ENCODE results near the gene DDOST. TPM values are rescaled to one million over a fixed set of nuclear protein-coding genes. Genes with fewer than 3 reads are reported as not detected.

DDOST gene
- total and polyA plus RNA-seq, 2 experiments from 2014 or later: 151 to 270 TPM

GRCh38 chr1:20705203-20705755 lies 44.1 kb upstream of the DDOST start (continued):
- TF ChIP-seq STAT1 (IDR thresholded peaks at IDR 0.05; ENCODE audit: unreplicated experiment) (no peak), EZH2 (IDR thresholded peaks at IDR 0.05; ENCODE audit: low read depth, unreplicated experiment) (no peak)

- H3K27me3 ChIP-seq (ENCODE audit: insufficient read depth): no peaks in the 10 kb centered on the region
- no peaks in the 10 kb centered on the region for H3F3A ChIP-seq (replicated peaks; ENCODE audit: low read depth)
- H4K20me1 ChIP-seq (replicated peaks; ENCODE audit: insufficient read depth): peaks cover 4% of the 10 kb centered on the region
- H2AFZ ChIP-seq: no peak overlapping the region
- Mint-ChIP-seq H3K9me3 (0 out of 3 replicates have a peak, but pooled peaks cover 2% of the 10 kb centered on the region), H3K27ac (no peak overlapping the region), H3K4me1 (no peaks in the 10 kb centered on the region), H3K4me3 (no peak overlapping the region), H3K36me3 (ENCODE audit: low read depth) (peaks cover 24% of the 10 kb centered on the region), H3K27me3 (ENCODE audit: insufficient read depth, low read depth, poor library complexity) (peaks cover 8% of the 10 kb centered on the region)
- no peak for TF ChIP-seq REST (IDR thresholded peaks at IDR 0.05; ENCODE audit: unreplicated experiment)
- TF ChIP-seq EZH2 (IDR thresholded peaks at IDR 0.05; ENCODE audit: low read depth, unreplicated experiment): no peak
- TF ChIP-seq CREB1 (CRISPR knock-in tag; IDR thresholded peaks at IDR 0.05; ENCODE audit: low read depth): no peak
- TF ChIP-seq EZH2phosphoT487 (IDR thresholded peaks at IDR 0.05; ENCODE audit: unreplicated experiment): no peak
- TF ChIP-seq, protein P1, sequence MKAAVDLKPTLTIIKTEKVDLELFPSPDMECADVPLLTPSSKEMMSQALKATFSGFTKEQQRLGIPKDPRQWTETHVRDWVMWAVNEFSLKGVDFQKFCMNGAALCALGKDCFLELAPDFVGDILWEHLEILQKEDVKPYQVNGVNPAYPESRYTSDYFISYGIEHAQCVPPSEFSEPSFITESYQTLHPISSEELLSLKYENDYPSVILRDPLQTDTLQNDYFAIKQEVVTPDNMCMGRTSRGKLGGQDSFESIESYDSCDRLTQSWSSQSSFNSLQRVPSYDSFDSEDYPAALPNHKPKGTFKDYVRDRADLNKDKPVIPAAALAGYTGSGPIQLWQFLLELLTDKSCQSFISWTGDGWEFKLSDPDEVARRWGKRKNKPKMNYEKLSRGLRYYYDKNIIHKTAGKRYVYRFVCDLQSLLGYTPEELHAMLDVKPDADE (IDR thresholded peaks at IDR 0.05): no peak
- no peak for TF ChIP-seq JUNB (IDR thresholded peaks at IDR 0.05; ENCODE audit: unreplicated experiment)
- no peak for TF ChIP-seq CTCF (conservative IDR thresholded peaks at IDR 0.05; ENCODE audit: low read depth in 2 of 2)
- H3K27ac ChIP-seq (ENCODE audit: low read depth): no peak overlapping the region
- no peak for DNase-seq (ENCODE audit: low spot score)
- H3K9me2 ChIP-seq (ENCODE audit: insufficient read depth): no peaks in the 10 kb centered on the region
- ATAC-seq: no peak
- no peaks in the 10 kb centered on the region; the same call in 1 of the 2 replicates for H3K36me3 ChIP-seq (ENCODE audit: insufficient read depth)
- no peak overlapping the region for H3K4me2 ChIP-seq
- no peak overlapping the region for H3K4me3 ChIP-seq
- no peaks in the 10 kb centered on the region for H3K4me1 ChIP-seq (ENCODE audit: insufficient read depth)
- no peaks in the 10 kb centered on the region for H3K79me2 ChIP-seq (replicated peaks; ENCODE audit: insufficient read depth)
Measured at GRCh38 chr1:20704390-20705202, 43.4 kb upstream of the DDOST start.

Measured in GM23338 (cell line).